RWPE1 (cell line): ENCODE data around the gene HNRNPUL1.

ENCODE experiments used
- CTCF ChIA-PET: fragments of 350-600 bp; sonication (Branson Sonifier 250); formaldehyde crosslinking; extraction: SDS; loops from one replicate; lab custom pipeline; 2021; lab: Yijun Ruan, JAX
- POLR2A ChIA-PET: fragments of 400-600 bp; formaldehyde crosslinking; extraction: SDS; loops from one replicate; lab custom pipeline; 2020; ENCODE audit warnings: antibody characterized with exemption; ENCODE audit not compliant: low non-redundant PET; lab: Yijun Ruan, JAX
- DNase-seq: peaks from one replicate; pipeline ENCODE4 v3.0.0; 2012; ENCODE audit warnings: low spot score
- H3K27ac ChIP-seq: fragments of 450-650 bp; 2 replicates; pipeline ENCODE4 v1.5.1; 2017
- TF ChIP-seq, protein P1 (sequence below): fragments of 450-650 bp; conservative IDR thresholded peaks from 2 replicates; pipeline ENCODE4 v1.5.1; 2017; ENCODE audit warnings: low read depth, mild to moderate bottlenecking

HNRNPUL1 gene

GRCh38 chr19:41241859-41242258, 22.3 kb upstream of the HNRNPUL1 start:
- TF ChIP-seq, protein P1, sequence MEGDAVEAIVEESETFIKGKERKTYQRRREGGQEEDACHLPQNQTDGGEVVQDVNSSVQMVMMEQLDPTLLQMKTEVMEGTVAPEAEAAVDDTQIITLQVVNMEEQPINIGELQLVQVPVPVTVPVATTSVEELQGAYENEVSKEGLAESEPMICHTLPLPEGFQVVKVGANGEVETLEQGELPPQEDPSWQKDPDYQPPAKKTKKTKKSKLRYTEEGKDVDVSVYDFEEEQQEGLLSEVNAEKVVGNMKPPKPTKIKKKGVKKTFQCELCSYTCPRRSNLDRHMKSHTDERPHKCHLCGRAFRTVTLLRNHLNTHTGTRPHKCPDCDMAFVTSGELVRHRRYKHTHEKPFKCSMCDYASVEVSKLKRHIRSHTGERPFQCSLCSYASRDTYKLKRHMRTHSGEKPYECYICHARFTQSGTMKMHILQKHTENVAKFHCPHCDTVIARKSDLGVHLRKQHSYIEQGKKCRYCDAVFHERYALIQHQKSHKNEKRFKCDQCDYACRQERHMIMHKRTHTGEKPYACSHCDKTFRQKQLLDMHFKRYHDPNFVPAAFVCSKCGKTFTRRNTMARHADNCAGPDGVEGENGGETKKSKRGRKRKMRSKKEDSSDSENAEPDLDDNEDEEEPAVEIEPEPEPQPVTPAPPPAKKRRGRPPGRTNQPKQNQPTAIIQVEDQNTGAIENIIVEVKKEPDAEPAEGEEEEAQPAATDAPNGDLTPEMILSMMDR = no peak
- ChIA-PET CTCF (no interaction called here), POLR2A (no interaction called here)

GRCh38 chr19:41244117-41244516, 20.1 kb upstream of the HNRNPUL1 start:
- POLR2A ChIA-PET = no interaction called here
- DNase-seq = no peak
- TF ChIP-seq, protein P1 = no peak
- H3K27ac ChIP-seq = peak overlapping the region; percentile 30; the same call in 1 of the 2 replicates
- CTCF ChIA-PET = no interaction called here

More at GRCh38 chr19:41241859-41242258, 22.3 kb upstream of the HNRNPUL1 start:
- DNase-seq = no peak
- H3K27ac ChIP-seq = no peak overlapping the region

DNA sequence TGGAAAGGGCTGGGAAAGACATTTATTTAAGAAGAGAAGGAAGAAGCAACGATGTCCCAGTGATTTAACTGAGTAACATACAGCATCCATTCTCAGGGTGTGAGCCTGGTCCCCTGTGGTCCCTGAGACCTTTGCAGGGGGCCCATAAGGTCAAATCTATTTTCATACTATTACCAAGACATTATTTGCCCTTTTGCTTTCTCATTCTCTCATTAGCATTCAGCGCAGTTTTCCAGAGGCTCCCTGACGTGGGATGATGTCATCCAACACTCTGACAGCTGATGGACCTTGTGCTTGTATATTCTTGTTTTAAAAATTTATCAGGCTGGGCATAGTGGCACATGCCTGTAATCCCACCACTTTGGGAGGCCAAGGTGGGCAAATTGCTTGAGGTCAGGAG, 18.3 kb upstream of the HNRNPUL1 start:
- H3K27ac ChIP-seq = no peak overlapping the region
- DNase-seq = no peak
- ChIA-PET CTCF (interaction anchor here (0.6 kb wide), 1 partner anchor 1008 kb away, joined by 3 read pairs; no protein-coding TSS in a partner anchor), POLR2A (no interaction called here)
- TF ChIP-seq, protein P1 = no peak

GRCh38 chr19:41248895-41249294, 15.3 kb upstream of the HNRNPUL1 start:
- ChIA-PET POLR2A (no interaction called here), CTCF (interaction anchor here (0.6 kb wide), 1 partner anchor 115 kb away, joined by 6 read pairs; the partner anchor contains the start of gene B9D2)
- no peak for DNase-seq
- TF ChIP-seq, protein P1 = no peak
- peak overlapping the region; percentile 6; the same call in 1 of the 2 replicates for H3K27ac ChIP-seq

GRCh38 chr19:41249707-41250423, 14.3 kb upstream of the HNRNPUL1 start:
- TF ChIP-seq, protein P1 = no peak
- no peak overlapping the region for H3K27ac ChIP-seq
- POLR2A ChIA-PET = interaction anchor here (0.6 kb wide), 1 partner anchor 12 kb away, joined by 4 read pairs; no protein-coding TSS in a partner anchor
- peak; percentile 17 for DNase-seq
- CTCF ChIA-PET = interaction anchor here (0.7 to 1.3 kb wide), 2 partner anchors 13 to 45 kb away, joined by 3 read pairs; no protein-coding TSS in a partner anchor

DNA sequence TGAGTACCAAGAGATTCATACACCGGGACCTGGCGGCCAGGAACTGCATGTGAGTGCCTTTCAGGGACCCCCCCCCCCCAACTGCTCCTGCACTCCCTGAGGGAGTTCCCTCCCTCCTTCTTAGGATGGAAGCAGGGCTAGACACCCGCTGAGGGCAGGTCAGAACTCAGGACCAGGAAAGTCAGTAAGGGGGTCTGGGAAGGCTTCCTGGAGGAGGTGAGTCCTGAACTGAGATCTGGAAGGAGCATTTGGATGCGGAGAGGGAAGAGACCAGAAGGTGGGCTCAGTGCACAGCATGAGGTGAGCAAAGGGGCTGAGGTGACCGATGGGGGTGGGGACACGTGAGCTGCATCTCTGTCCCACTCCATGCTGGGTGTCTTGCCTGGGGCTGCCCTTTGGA, 10.5 kb upstream of the HNRNPUL1 start:
- CTCF ChIA-PET = no interaction called here
- DNase-seq = no peak
- peak overlapping the region; percentile 4; the same call in 1 of the 2 replicates for H3K27ac ChIP-seq
- POLR2A ChIA-PET = no interaction called here
- TF ChIP-seq, protein P1 = no peak
